NCI-H446 (cell line): ENCODE measurements around the gene MYO10.

Source experiments
- DNase-seq, 2 experiments: peaks; one replicate each; lab custom pipeline; 2025; lab: John Stamatoyannopoulos, UW

MYO10 gene

GRCh38 chr5:16916262-16916878 is 19.7 kb downstream of the MYO10 start:
- peak in 1 of 2 experiments; percentile 43 for DNase-seq

- no peak for DNase-seq
These were observed 21.5 kb downstream of the MYO10 start for GRCh38 chr5:16914584-16914983.

- DNase-seq: peak in 1 of 2 experiments; percentile 54
These were observed 22.0 kb downstream of the MYO10 start for GRCh38 chr5:16914108-16914435.

- peak; percentile 29 to 74 for DNase-seq
These were observed 22.6 kb downstream of the MYO10 start for GRCh38 chr5:16913187-16914107.

GRCh38 chr5:16912080-16912479 is 24.0 kb downstream of the MYO10 start:
- no peak for DNase-seq

GRCh38 chr5:16909464-16909863 is 26.6 kb downstream of the MYO10 start:
- DNase-seq: no peak

- DNase-seq: no peak
These were observed 28.8 kb downstream of the MYO10 start for GRCh38 chr5:16907270-16907669.

GRCh38 chr5:16906255-16906654 is 29.8 kb downstream of the MYO10 start:
- no peak for DNase-seq

GRCh38 chr5:16903480-16904300 is 32.4 kb downstream of the MYO10 start:
- no peak for DNase-seq

GRCh38 chr5:16902846-16903245 is 33.2 kb downstream of the MYO10 start:
- no peak for DNase-seq

- peak in 1 of 2 experiments; percentile 44 for DNase-seq
These were observed 35.0 kb downstream of the MYO10 start for GRCh38 chr5:16901021-16901644.

- no peak for DNase-seq
These were observed 36.9 kb downstream of the MYO10 start for GRCh38 chr5:16899171-16899570.

- no peak for DNase-seq
These were observed 38.3 kb downstream of the MYO10 start for GRCh38 chr5:16897800-16898199.

- no peak for DNase-seq
These were observed 38.8 kb downstream of the MYO10 start for GRCh38 chr5:16897284-16897704.

- no peak for DNase-seq
These were observed 39.3 kb downstream of the MYO10 start for GRCh38 chr5:16896767-16897166.

- DNase-seq: peak in 1 of 2 experiments; percentile 28
These were observed 41.6 kb downstream of the MYO10 start for GRCh38 chr5:16894236-16895057.

- no peak for DNase-seq
These were observed 45.1 kb downstream of the MYO10 start for GRCh38 chr5:16891033-16891432.

GRCh38 chr5:16889972-16890519 is 46.0 kb downstream of the MYO10 start:
- no peak for DNase-seq

GRCh38 chr5:16889203-16889971 is 46.7 kb downstream of the MYO10 start:
- no peak for DNase-seq

- peak in 1 of 2 experiments; percentile 44 for DNase-seq
These were observed 47.4 kb downstream of the MYO10 start for GRCh38 chr5:16888694-16889124.
